K562 (cell line): Measurements from ENCODE around the gene PPP1R12C. TPM values are rescaled to one million over a fixed set of nuclear protein-coding genes. Genes with fewer than 3 reads are reported as not detected.

Experiments used
- ATAC-seq: fragments of 200-7000 bp; cut with Tn5 transposase; 3 replicates; pipeline ENCODE4 v1.9.1; 2020; ENCODE audit warnings: moderate library complexity
- BruUV-seq: library from RNA; stranded (reverse); fragments of 400-500 nt; replicated peaks from 2 replicates; lab custom pipeline; 2021; lab: Mats Ljungman, UMichigan
- CTCF ChIA-PET: fragments of 300-600 bp; formaldehyde crosslinking; extraction: SDS; loops from one replicate; lab custom pipeline; 2021; ENCODE audit warnings: low intra/inter-chr PET ratio; lab: Yijun Ruan, JAX
- POLR2A ChIA-PET: fragments of 300-600, 350-650 bp; sonication (Branson Sonifier 250); formaldehyde crosslinking; extraction: SDS; loops from one replicate; lab custom pipeline; 2021; ENCODE audit warnings: antibody characterized with exemption, inconsistent platforms; lab: Yijun Ruan, JAX
- DNase-seq, 4 experiments: peaks; one replicate each; pipeline versions ENCODE4 v3.0.0 to v3.0.0-alpha.2; 2011 to 2018; ENCODE audit warnings: low spot score in 3 of 4, mixed read lengths in 3 of 4; ENCODE audit errors: extremely low read depth in 1 of 4
- FAIRE-seq: peaks from 2 replicates; lab custom pipeline; 2011; peaks lifted over from hg19 to GRCh38; lab: Jason Lieb, UNC
- H2AFZ ChIP-seq: 2 replicates; pipeline ENCODE4 v1.6.0; 2011; ENCODE audit warnings: low read depth, low read length, control low read depth, inconsistent platforms
- H3K27ac ChIP-seq: fragments of 200-600 bp; 3 replicates; pipeline ENCODE4 v1.8.0; 2011; ENCODE audit warnings: low read depth, mild to moderate bottlenecking, control low read depth, inconsistent platforms, low read length, moderate library complexity, mixed read lengths; ENCODE audit errors: extremely low read depth
- H3K27me3 ChIP-seq, 2 experiments: fragments of 300-600 bp in 1 of 2; 2 replicates in 1 of 2; 3 replicates in 1 of 2; pipeline versions ENCODE4 v1.6.0 to v1.8.0; 2011; ENCODE audit warnings: inconsistent platforms in 2 of 2, low read length in 2 of 2, mild to moderate bottlenecking in 1 of 2, mixed read lengths in 1 of 2, moderate library complexity in 1 of 2; ENCODE audit not compliant: control insufficient read depth in 2 of 2, insufficient read depth in 2 of 2
- H3K36me3 ChIP-seq: fragments of 300-600 bp; 3 replicates; pipeline ENCODE4 v1.8.0; 2011; ENCODE audit warnings: mild to moderate bottlenecking, low read length, inconsistent platforms; ENCODE audit not compliant: control insufficient read depth, insufficient read depth
- H3K4me1 ChIP-seq, 2 experiments: fragments of 200-600 bp in 1 of 2; replicated peaks in 1 of 2; 2 replicates in 1 of 2; 3 replicates in 1 of 2; pipeline versions ENCODE4 v1.5.1 to v1.8.0; 2011; ENCODE audit warnings: inconsistent platforms in 2 of 2, low read length in 2 of 2, mild to moderate bottlenecking in 1 of 2, mixed read lengths in 1 of 2, moderate library complexity in 1 of 2; ENCODE audit not compliant: control insufficient read depth in 2 of 2, insufficient read depth in 2 of 2
- H3K4me2 ChIP-seq: 2 replicates; pipeline ENCODE4 v1.6.1; 2011; ENCODE audit warnings: low read length, control low read depth, inconsistent platforms, mixed read lengths; ENCODE audit not compliant: insufficient read depth
- H3K4me3 ChIP-seq: fragments of 200-600 bp; sonication (generic), shearing (Covaris generic); 2 replicates; pipeline ENCODE4 v1.5.1; 2016; ENCODE audit warnings: control low read depth, inconsistent platforms
- H3K79me2 ChIP-seq: fragments of 200-600 bp; 3 replicates; pipeline ENCODE4 v1.8.0; 2011; ENCODE audit warnings: low read length, inconsistent platforms; ENCODE audit not compliant: control insufficient read depth, insufficient read depth
- H3K9ac ChIP-seq, 2 experiments: 2 replicates each; pipeline versions ENCODE4 v1.6.0 to v1.6.1; 2011; ENCODE audit warnings: low read depth in 2 of 2, low read length in 2 of 2, control low read depth in 1 of 2, inconsistent platforms in 1 of 2, mild to moderate bottlenecking in 1 of 2, mixed read lengths in 1 of 2; ENCODE audit not compliant: insufficient read depth in 1 of 2
- H3K9me1 ChIP-seq: one replicate; pipeline ENCODE4 v1.6.0; 2011; ENCODE audit warnings: inconsistent platforms, mild to moderate bottlenecking, low read length, moderate library complexity; ENCODE audit not compliant: control insufficient read depth, insufficient read depth
- H3K9me3 ChIP-seq: replicated peaks from 2 replicates; pipeline ENCODE4 v1.5.1; 2011; ENCODE audit warnings: low read depth, low read length, inconsistent platforms; ENCODE audit not compliant: control insufficient read depth, insufficient read depth
- H4K20me1 ChIP-seq: replicated peaks from 2 replicates; pipeline ENCODE4 v1.6.1; 2011; ENCODE audit warnings: low read length, inconsistent platforms, mixed read lengths; ENCODE audit not compliant: control insufficient read depth, insufficient read depth
- ATF1 ChIP-seq, 2 experiments: fragments of 450-650 bp in 1 of 2; IDR thresholded peaks; 2 replicates each; pipeline ENCODE4 v1.6.1; 2016; ENCODE audit warnings: missing compliant biosample characterization in 1 of 2, missing genetic modification characterization in 1 of 2
- CCNT2 ChIP-seq: IDR thresholded peaks from 2 replicates; pipeline ENCODE4 v1.6.1; 2011; ENCODE audit warnings: borderline replicate concordance, low read depth, mild to moderate bottlenecking, moderate library complexity, mixed read lengths, low read length; ENCODE audit not compliant: insufficient read length; ENCODE audit errors: extremely low read depth
- CHAMP1 ChIP-seq: fragments of 450-650 bp; IDR thresholded peaks from 2 replicates; pipeline ENCODE4 v1.6.1; 2016; ENCODE audit warnings: mild to moderate bottlenecking
- ELF1 ChIP-seq: fragments of 200-800 bp; sonication (Bioruptor generic); IDR thresholded peaks from 2 replicates; pipeline ENCODE4 v1.6.1; 2016; ENCODE audit warnings: missing genetic modification characterization, missing compliant biosample characterization
- ELF4 ChIP-seq: fragments of 450-650 bp; formaldehyde crosslinking; IDR thresholded peaks from 2 replicates; pipeline ENCODE4 v1.4.0; 2022; ENCODE audit warnings: missing genetic modification characterization
- GABPA ChIP-seq: fragments of 200-800 bp; sonication (Bioruptor generic); conservative IDR thresholded peaks from 2 replicates; pipeline ENCODE4 v1.6.1; 2016; ENCODE audit warnings: low read depth, missing genetic modification characterization, missing compliant biosample characterization
- GTF2F1 ChIP-seq: IDR thresholded peaks from 2 replicates; pipeline ENCODE4 v1.6.1; 2011; ENCODE audit warnings: low read depth, low read length, improper control_type of control experiment
- KDM1A ChIP-seq, 2 experiments: fragments of 450-650 bp; IDR thresholded peaks; 2 replicates each; pipeline ENCODE4 v1.6.1; 2016; ENCODE audit warnings: mild to moderate bottlenecking in 2 of 2
- KDM5B ChIP-seq: fragments of 200-600 bp; sonication (generic); IDR thresholded peaks from 2 replicates; pipeline ENCODE4 v1.6.1; 2012; ENCODE audit warnings: low read depth, mild to moderate bottlenecking, moderate library complexity, low read length, control low read depth, inconsistent platforms; ENCODE audit not compliant: insufficient replicate concordance
- MAFK ChIP-seq: IDR thresholded peaks from 2 replicates; pipeline ENCODE4 v1.6.1; 2011; ENCODE audit warnings: low read length, improper control_type of control experiment
- NR2C1 ChIP-seq, 2 experiments: fragments of 450-650 bp; IDR thresholded peaks; 2 replicates each; pipeline ENCODE4 v1.6.1; 2017; ENCODE audit warnings: mild to moderate bottlenecking in 2 of 2, antibody characterized with exemption in 1 of 2, inconsistent platforms in 1 of 2, missing compliant biosample characterization in 1 of 2, missing genetic modification characterization in 1 of 2
- POLR2AphosphoS5 ChIP-seq: IDR thresholded peaks from 2 replicates; pipeline ENCODE4 v1.6.1; 2011; ENCODE audit warnings: mild to moderate bottlenecking, low read depth, low read length, moderate library complexity; ENCODE audit not compliant: control insufficient read depth, insufficient read depth
- ZNF224 ChIP-seq: sonication (generic); formaldehyde crosslinking; IDR thresholded peaks from 2 replicates; pipeline ENCODE4 v1.8.0; 2022; ENCODE audit warnings: mild to moderate bottlenecking, missing genetic modification reagents
- ZNF24 ChIP-seq: fragments of 450-650 bp; IDR thresholded peaks from 2 replicates; pipeline ENCODE4 v1.6.1; 2016
- WGBS: fragments of 100-300 bp; shearing (Covaris generic); methylation state at CpG from one replicate; pipeline ENCODE4 v1.1.6; 2016; ENCODE audit warnings: low coverage, mixed read lengths; ENCODE audit not compliant: insufficient coverage; ENCODE audit errors: missing lambda C conversion rate; 5-methylcytosine and 5-hydroxymethylcytosine counted together
- in situ Hi-C: fragments of 300-500 bp; cut with MboI; formaldehyde crosslinking; loops from 4 replicates; pipeline ENCODE4 v1.15.0; 2018; ENCODE audit warnings: inconsistent platforms, mixed read lengths
- intact Hi-C: fragments of 100-400 bp; cut with micrococcal nuclease; formaldehyde crosslinking; loops from 2 replicates; pipeline ENCODE4 v1.14.2; 2022
- polyA plus RNA-seq, 8 experiments: library from polyadenylated mRNA; depleted of rRNA in 4 of 8; stranded (reverse) in 5 of 8; unstranded in 3 of 8; fragments of >200 nt; fragmentation: Nextera tagmentation in 2 of 8; fragmentation: Illumina TruSeq in 1 of 8; extraction: Ambion mirVana in 2 of 8; extraction: Trizol in 1 of 8; gene quantifications; 2 replicates each; pipeline versions ENCODE4 v1.2.1 to v1.2.3, GENCODE V29; 2011 to 2014; ENCODE audit warnings: inconsistent platforms in 1 of 8, missing spikeins in 1 of 8
- total RNA-seq, 7 experiments: library from RNA; depleted of rRNA in 6 of 7; stranded (reverse); fragments of >200 nt in 6 of 7; fragmentation: Illumina TruSeq in 2 of 7; extraction: Trizol in 2 of 7; gene quantifications; 2 replicates each; pipeline versions ENCODE4 v1.2.1 to v1.2.3, GENCODE V29; 2011 to 2021; ENCODE audit warnings: low replicate concordance in 1 of 7
- TF ChIP-seq, protein P1 (sequence below): fragments of 200-400 bp; formaldehyde crosslinking; IDR thresholded peaks from 2 replicates; pipeline ENCODE4 v1.6.1; 2017; ENCODE audit warnings: mild to moderate bottlenecking, low read depth, low read length, moderate library complexity

The PPP1R12C gene
- total and polyA plus RNA-seq, 9 of the 15 experiments (the other 6 are each of a cell fraction or from before 2014, with no cell fraction given), result 1.8 to 136 (median 33.7) TPM

DNA sequence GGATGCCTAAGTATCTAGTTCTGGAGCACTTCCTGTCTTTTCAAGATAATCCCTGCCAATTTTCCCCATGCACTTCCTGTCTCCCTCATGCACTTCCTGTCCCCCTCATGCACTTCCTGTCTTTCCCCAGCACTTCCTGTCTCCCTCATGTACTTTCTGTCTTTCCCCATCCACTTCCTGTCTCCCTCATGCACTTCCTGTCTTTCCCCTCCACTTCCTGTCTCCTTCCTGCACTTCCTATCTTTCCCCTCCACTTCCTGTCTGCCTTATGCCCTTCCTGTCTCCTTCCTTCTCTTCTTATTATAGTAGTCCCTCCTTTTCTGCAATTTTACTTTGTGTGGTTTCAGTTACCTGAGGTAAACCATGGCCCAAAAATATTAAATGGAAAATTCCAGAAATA, 34.6 kb upstream of the PPP1R12C start (continued):
- TF ChIP-seq GABPA (tag), result peak; percentile 90
- peak; percentile 75 for TF ChIP-seq NR2C1 (IDR thresholded peaks at IDR 0.05)
- peak; percentile 47 for TF ChIP-seq NR2C1 (tag; IDR thresholded peaks at IDR 0.05)
- peak; percentile 96 for TF ChIP-seq ELF4 (CRISPR knock-in tag)
- TF ChIP-seq ZNF224 (CRISPR knock-in tag), result no peak

GRCh38 chr19:55149078-55150003, 31.9 kb upstream of the PPP1R12C start, which contains the start of gene TNNT1:
TSS of gene TNNT1 (minus strand) at chr19:55149206. CDS start at chr19:55147157, 2,049 bp downstream.
- H3K27me3 ChIP-seq, result no peaks in the 10 kb centered on the region
- BruUV-seq, result no TSS peak
- H3K79me2 ChIP-seq, result peaks cover 16% of the 10 kb centered on the region
- H3K9me1 ChIP-seq, result no peaks in the 10 kb centered on the region
- no peak within 1 kb of the TSS for H3K9ac ChIP-seq
- FAIRE-seq, result no peak
- no peak within 1 kb of the TSS for H3K4me2 ChIP-seq
- intact Hi-C loops (loop anchor here (10.0 kb wide), 2 partner anchors 355 to 485 kb away; no protein-coding TSS in a partner anchor), in situ Hi-C loops (loop anchor here (25.0 kb wide), 2 partner anchors 488 to 988 kb away; partner anchors contain the start of genes CCDC106, ZNF444, ZNF580 and ZNF581)
- DNase-seq, result peak in 1 of 4 experiments; percentile 10
- ChIA-PET CTCF (no interaction called here), POLR2A (no interaction called here)
- H2AFZ ChIP-seq, result no peak within 1 kb of the TSS
- H3K9me3 ChIP-seq, result no peaks in the 10 kb centered on the region; the same call in 1 of the 2 replicates
- H4K20me1 ChIP-seq, result no peaks in the 10 kb centered on the region
- 51% methylated on average over 13 of the region's 18 CpGs for WGBS
- no peak within 1 kb of the TSS; the same call in 2 of the 3 replicates for H3K27ac ChIP-seq
- H3K36me3 ChIP-seq, result peaks cover 23% of the 10 kb centered on the region; the same call in 2 of the 3 replicates
- H3K4me3 ChIP-seq, result no peak within 1 kb of the TSS
- ATAC-seq, result no peak
- H3K4me1 ChIP-seq, result peaks cover 21 to 53% of the 10 kb centered on the region in 2 experiments
- TF ChIP-seq MAFK (no peak), KDM5B (no peak), CCNT2 (no peak), ATF1 (CRISPR knock-in tag; IDR thresholded peaks at IDR 0.05) (no peak), ATF1 (tag; IDR thresholded peaks at IDR 0.05) (no peak), KDM1A (IDR thresholded peaks at IDR 0.05) (peak in 1 of 2 experiments; percentile 43; a peak in 1 of 4 replicates), ZNF24 (no peak), GTF2F1 (no peak), POLR2AphosphoS5 (no peak), CHAMP1 (no peak), ELF1 (tag) (no peak)
- TF ChIP-seq, protein P1, sequence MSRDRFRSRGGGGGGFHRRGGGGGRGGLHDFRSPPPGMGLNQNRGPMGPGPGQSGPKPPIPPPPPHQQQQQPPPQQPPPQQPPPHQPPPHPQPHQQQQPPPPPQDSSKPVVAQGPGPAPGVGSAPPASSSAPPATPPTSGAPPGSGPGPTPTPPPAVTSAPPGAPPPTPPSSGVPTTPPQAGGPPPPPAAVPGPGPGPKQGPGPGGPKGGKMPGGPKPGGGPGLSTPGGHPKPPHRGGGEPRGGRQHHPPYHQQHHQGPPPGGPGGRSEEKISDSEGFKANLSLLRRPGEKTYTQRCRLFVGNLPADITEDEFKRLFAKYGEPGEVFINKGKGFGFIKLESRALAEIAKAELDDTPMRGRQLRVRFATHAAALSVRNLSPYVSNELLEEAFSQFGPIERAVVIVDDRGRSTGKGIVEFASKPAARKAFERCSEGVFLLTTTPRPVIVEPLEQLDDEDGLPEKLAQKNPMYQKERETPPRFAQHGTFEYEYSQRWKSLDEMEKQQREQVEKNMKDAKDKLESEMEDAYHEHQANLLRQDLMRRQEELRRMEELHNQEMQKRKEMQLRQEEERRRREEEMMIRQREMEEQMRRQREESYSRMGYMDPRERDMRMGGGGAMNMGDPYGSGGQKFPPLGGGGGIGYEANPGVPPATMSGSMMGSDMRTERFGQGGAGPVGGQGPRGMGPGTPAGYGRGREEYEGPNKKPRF, result no peak
